ENCODE measurements around the gene SNAP91.

Gene SNAP91

GRCh38 chr6:83685481-83685880 lies 23.4 kb downstream of the SNAP91 start:
- Histone ChIP-seq H3K27me3 (replicated peaks; ENCODE audit: insufficient read depth, low read length) (no peaks in the 10 kb centered on the region), H3K36me3 (replicated peaks; ENCODE audit: insufficient read depth, low read length) (no peaks in the 10 kb centered on the region), H3K9me2 (replicated peaks; ENCODE audit: insufficient read depth, low read length) (no peaks in the 10 kb centered on the region), H3K79me2 (ENCODE audit: low read length) (no peaks in the 10 kb centered on the region), H3K4me2 (ENCODE audit: low read depth, low read length) (no peak overlapping the region), H4K20me1 (ENCODE audit: insufficient read depth, low read length) (no peaks in the 10 kb centered on the region), H2AFZ (ENCODE audit: low read length) (no peak overlapping the region), H3K9me3 (replicated peaks; ENCODE audit: insufficient read depth, low read length) (no peaks in the 10 kb centered on the region), H3F3A (ENCODE audit: insufficient read depth, low read length) (no peaks in the 10 kb centered on the region), H3K9ac (ENCODE audit: low read length) (no peak overlapping the region), H3K27ac (ENCODE audit: low read length) (no peak overlapping the region), H3K4me1 (ENCODE audit: low read length) (no peaks in the 10 kb centered on the region), H3K4me3 (ENCODE audit: low read length) (no peak overlapping the region)
- TF ChIP-seq CTCF (IDR thresholded peaks at IDR 0.05; ENCODE audit: low read length) (no peak), EZH2phosphoT487 (IDR thresholded peaks at IDR 0.05; ENCODE audit: low read length) (no peak), EZH2 (optimal IDR thresholded peaks at IDR 0.05; ENCODE audit: low read depth, low read length) (no peak)
- DNase-seq = no peak

- Histone ChIP-seq H3K36me3 (replicated peaks; ENCODE audit: insufficient read depth, low read length) (no peaks in the 10 kb centered on the region), H3K4me2 (ENCODE audit: low read depth, low read length) (no peak overlapping the region), H3K4me3 (ENCODE audit: low read length) (no peak overlapping the region), H3K9me3 (replicated peaks; ENCODE audit: insufficient read depth, low read length) (no peaks in the 10 kb centered on the region), H3F3A (ENCODE audit: insufficient read depth, low read length) (no peaks in the 10 kb centered on the region), H2AFZ (ENCODE audit: low read length) (no peak overlapping the region), H4K20me1 (ENCODE audit: insufficient read depth, low read length) (no peaks in the 10 kb centered on the region), H3K79me2 (ENCODE audit: low read length) (no peaks in the 10 kb centered on the region), H3K27ac (ENCODE audit: low read length) (no peak overlapping the region), H3K4me1 (ENCODE audit: low read length) (no peaks in the 10 kb centered on the region), H3K9ac (ENCODE audit: low read length) (no peak overlapping the region), H3K9me2 (replicated peaks; ENCODE audit: insufficient read depth, low read length) (no peaks in the 10 kb centered on the region), H3K27me3 (replicated peaks; ENCODE audit: insufficient read depth, low read length) (no peaks in the 10 kb centered on the region)
- no peak for DNase-seq
- no peak for TF ChIP-seq EZH2phosphoT487 (IDR thresholded peaks at IDR 0.05; ENCODE audit: low read length)
- no peak for TF ChIP-seq CTCF (IDR thresholded peaks at IDR 0.05; ENCODE audit: low read length)
- TF ChIP-seq EZH2 (optimal IDR thresholded peaks at IDR 0.05; ENCODE audit: low read depth, low read length) = no peak
Measured at GRCh38 chr6:83677791-83678190, 31.1 kb downstream of the SNAP91 start.

- Histone ChIP-seq H3F3A (ENCODE audit: insufficient read depth, low read length) (no peaks in the 10 kb centered on the region), H3K4me1 (ENCODE audit: low read length) (no peaks in the 10 kb centered on the region), H3K27ac (ENCODE audit: low read length) (no peak overlapping the region), H3K9me3 (replicated peaks; ENCODE audit: insufficient read depth, low read length) (no peaks in the 10 kb centered on the region), H3K79me2 (ENCODE audit: low read length) (no peaks in the 10 kb centered on the region), H3K9me2 (replicated peaks; ENCODE audit: insufficient read depth, low read length) (no peaks in the 10 kb centered on the region), H3K36me3 (replicated peaks; ENCODE audit: insufficient read depth, low read length) (no peaks in the 10 kb centered on the region), H3K4me2 (ENCODE audit: low read depth, low read length) (no peak overlapping the region), H3K4me3 (ENCODE audit: low read length) (no peak overlapping the region), H3K9ac (ENCODE audit: low read length) (no peak overlapping the region), H2AFZ (ENCODE audit: low read length) (no peak overlapping the region), H3K27me3 (replicated peaks; ENCODE audit: insufficient read depth, low read length) (no peaks in the 10 kb centered on the region), H4K20me1 (ENCODE audit: insufficient read depth, low read length) (no peaks in the 10 kb centered on the region)
- no peak for DNase-seq
- TF ChIP-seq CTCF (IDR thresholded peaks at IDR 0.05; ENCODE audit: low read length) (no peak), EZH2phosphoT487 (IDR thresholded peaks at IDR 0.05; ENCODE audit: low read length) (no peak), EZH2 (optimal IDR thresholded peaks at IDR 0.05; ENCODE audit: low read depth, low read length) (no peak)
Measured at GRCh38 chr6:83637953-83638352, 70.9 kb downstream of the SNAP91 start.

All from MM.1S (cell line).